Neutrophil (primary cell): ENCODE data around the gene STIL.

ENCODE experiments used
- H3K27ac ChIP-seq: fragments of 200-600 bp; sonication (generic); 2 replicates; pipeline ENCODE4 v1.5.1; 2016; ENCODE audit warnings: mild to moderate bottlenecking, moderate library complexity
- H3K27me3 ChIP-seq: fragments of 200-600 bp; sonication (generic); 2 replicates; pipeline ENCODE4 v1.6.0; 2016; ENCODE audit warnings: mild to moderate bottlenecking
- H3K36me3 ChIP-seq: fragments of 200-600 bp; sonication (generic); 2 replicates; pipeline ENCODE4 v1.5.1; 2017
- H3K4me1 ChIP-seq, 2 experiments: fragments of 200-600 bp in 1 of 2; sonication (generic) in 1 of 2; 1 replicate in 1 of 2; 2 replicates in 1 of 2; pipeline versions ENCODE4 v1.5.1 to v1.6.1; 2013 to 2016; ENCODE audit warnings: low read depth in 1 of 2, low read length in 1 of 2, mild to moderate bottlenecking in 1 of 2, moderate library complexity in 1 of 2; ENCODE audit not compliant: control insufficient read depth in 1 of 2, insufficient read depth in 1 of 2
- H3K4me3 ChIP-seq, 2 experiments: fragments of 200-600 bp in 1 of 2; sonication (generic) in 1 of 2; 1 replicate in 1 of 2; 2 replicates in 1 of 2; pipeline ENCODE4 v1.5.1; 2013 to 2016; ENCODE audit warnings: low read depth in 1 of 2, low read length in 1 of 2, mild to moderate bottlenecking in 1 of 2, moderate library complexity in 1 of 2
- H3K9me3 ChIP-seq: fragments of 200-600 bp; sonication (generic); 2 replicates; pipeline ENCODE4 v1.5.1; 2016
- CTCF ChIP-seq: fragments of 200-600 bp; sonication (generic); IDR thresholded peaks from 2 replicates; pipeline ENCODE4 v1.5.1; 2016; ENCODE audit warnings: antibody characterized with exemption

The STIL gene

GRCh38 chr1:47333922-47334764, 20.2 kb upstream of the STIL start:
- no peak for TF ChIP-seq CTCF
- Histone ChIP-seq H3K9me3 (no peaks in the 10 kb centered on the region), H3K36me3 (no peaks in the 10 kb centered on the region)

GRCh38 chr1:47333578-47333921, 19.6 kb upstream of the STIL start, which contains the start of gene CMPK1:
CMPK1 (plus strand) TSS chr1:47333790; CDS start chr1:47333946, 156 bp downstream.
- Histone ChIP-seq H3K27ac (peak within 1 kb of the TSS; percentile 96), H3K36me3 (no peaks in the 10 kb centered on the region), H3K4me3 (peak within 1 kb of the TSS; percentile 90 to 99), H3K4me1 (peaks cover 16 to 18% of the 10 kb centered on the region in 2 experiments), H3K9me3 (no peaks in the 10 kb centered on the region), H3K27me3 (no peaks in the 10 kb centered on the region)
- TF ChIP-seq CTCF, result no peak

More at GRCh38 chr1:47333922-47334764, 20.2 kb upstream of the STIL start:
- Histone ChIP-seq H3K4me1 (peaks cover 16 to 18% of the 10 kb centered on the region in 2 experiments), H3K27ac (peak overlapping the region; percentile 96), H3K4me3 (peak overlapping the region; percentile 90 to 99), H3K27me3 (no peaks in the 10 kb centered on the region)

DNA sequence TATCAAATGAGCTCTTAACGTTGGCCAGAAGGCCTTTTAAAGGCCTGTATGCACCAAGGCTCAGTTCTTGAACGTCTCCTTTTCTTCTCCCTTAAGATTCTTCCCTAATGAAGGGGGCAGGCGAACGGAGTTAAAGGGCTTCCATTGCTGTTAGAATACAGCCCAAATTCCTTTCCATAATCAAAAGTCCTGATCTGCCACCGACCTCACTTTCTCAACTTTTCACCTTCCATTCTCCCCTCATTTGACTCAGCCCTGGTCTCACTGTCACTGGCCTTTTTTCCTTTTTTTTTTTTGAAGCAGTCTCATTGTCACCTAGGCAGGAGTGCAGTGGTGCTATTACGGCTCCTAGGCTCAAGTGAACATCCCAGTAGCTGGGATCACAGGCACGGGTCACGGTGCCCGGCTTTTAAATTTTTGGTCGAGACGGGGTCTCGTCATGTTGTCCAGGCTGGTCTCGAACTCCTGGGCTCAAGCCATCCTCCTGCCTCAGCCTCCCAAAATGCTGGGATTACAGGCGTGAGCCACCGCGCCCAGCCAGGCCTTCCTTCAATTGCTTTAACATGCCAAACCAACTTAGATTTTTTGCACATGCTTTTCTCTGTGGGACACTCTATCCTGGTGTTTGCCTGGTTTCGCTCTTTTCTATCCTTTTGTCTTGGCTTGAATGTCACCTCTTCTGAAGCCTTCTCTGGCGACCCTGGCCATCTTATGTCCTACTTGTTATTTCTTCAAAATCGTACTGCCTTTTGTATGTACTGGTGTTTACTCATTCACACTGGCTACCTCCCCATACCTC, 19.0 kb upstream of the STIL start:
- H3K4me3 ChIP-seq, result peak overlapping the region; percentile 90 to 99
- H3K27ac ChIP-seq, result peak overlapping the region; percentile 96
- no peak for TF ChIP-seq CTCF
- no peaks in the 10 kb centered on the region for H3K36me3 ChIP-seq
- H3K4me1 ChIP-seq, result peaks cover 16 to 18% of the 10 kb centered on the region in 2 experiments
- H3K9me3 ChIP-seq, result no peaks in the 10 kb centered on the region
- no peaks in the 10 kb centered on the region for H3K27me3 ChIP-seq

DNA sequence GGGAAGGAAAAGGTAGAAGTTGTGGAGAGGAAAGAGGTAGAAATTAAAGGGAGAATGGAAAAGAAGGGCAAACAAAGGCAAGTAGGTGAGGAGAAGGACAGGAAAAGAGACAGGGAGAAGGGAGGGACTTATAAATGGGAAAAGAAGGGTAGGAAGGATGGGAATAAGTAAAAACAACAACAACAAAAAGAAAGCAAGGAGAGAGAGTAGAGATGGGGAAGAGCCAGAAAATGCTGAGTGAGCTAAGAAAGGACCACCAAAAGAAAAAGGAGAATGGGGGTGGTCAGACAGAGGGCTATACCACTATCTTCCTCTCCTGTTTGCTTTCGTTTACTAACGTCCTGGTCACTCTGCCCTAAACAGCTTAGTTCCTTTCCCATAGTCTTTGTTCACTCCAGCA, 17.9 kb upstream of the STIL start:
- no peak overlapping the region for H3K4me3 ChIP-seq
- no peaks in the 10 kb centered on the region for H3K9me3 ChIP-seq
- H3K4me1 ChIP-seq, result peaks cover 16 to 18% of the 10 kb centered on the region in 2 experiments
- H3K27me3 ChIP-seq, result no peaks in the 10 kb centered on the region
- TF ChIP-seq CTCF, result no peak
- no peak overlapping the region for H3K27ac ChIP-seq
- no peaks in the 10 kb centered on the region for H3K36me3 ChIP-seq

DNA sequence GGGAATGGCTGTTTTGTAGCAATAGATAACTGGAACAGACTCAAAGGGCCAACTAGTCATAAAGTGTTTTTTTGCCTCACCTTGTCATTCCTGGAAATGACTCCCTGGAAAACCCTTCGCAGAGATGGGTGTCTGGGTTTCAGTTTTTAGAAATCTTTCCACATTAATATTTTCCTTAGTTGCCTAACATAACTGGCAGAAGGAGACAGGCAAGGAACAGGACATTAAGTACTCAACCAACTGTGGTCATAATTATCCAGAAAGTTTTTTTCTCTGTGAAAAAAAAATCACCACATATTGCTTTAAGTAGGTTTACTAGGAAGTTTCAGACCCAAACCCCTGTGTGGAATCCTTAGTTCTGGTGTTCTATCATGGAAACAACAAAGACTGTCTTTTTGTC, 16.3 kb upstream of the STIL start:
- Histone ChIP-seq H3K36me3 (no peaks in the 10 kb centered on the region), H3K9me3 (no peaks in the 10 kb centered on the region), H3K4me3 (no peak overlapping the region), H3K27ac (no peak overlapping the region), H3K27me3 (no peaks in the 10 kb centered on the region), H3K4me1 (peaks cover 16% of the 10 kb centered on the region in 2 experiments)
- no peak for TF ChIP-seq CTCF
